Thoracic aorta (tissue), 2 donors: Measurements from ENCODE around the gene TRIM34. TPM values are rescaled to one million over a fixed set of nuclear protein-coding genes. Genes with fewer than 3 reads are reported as not detected.
A peak's percentile ranks its signal among the peaks of the same experiment; 100 is the strongest.
"Not testable (repeated sequence)": the region's sequence is repeated elsewhere in the genome, so short reads cannot be mapped to it uniquely, and the experiment has no call there.

Experiments
- ATAC-seq: fragments of 150-250 bp; one replicate; pipeline ENCODE4 v1.8.0; 2017; ENCODE audit warnings: low read depth; ENCODE audit not compliant: insufficient number of reproducible peaks, low FRiP score
- DNase-seq: peaks from one replicate; pipeline ENCODE4 v3.0.0-alpha.2; 2020; ENCODE audit warnings: low spot score
- H3K27ac ChIP-seq, 2 donors: fragments of 200-600 bp; sonication (generic); 1 replicate in 1 of 2; 2 replicates in 1 of 2; pipeline ENCODE4 v1.5.1; 2016; ENCODE audit warnings: mild to moderate bottlenecking in 2 of 2, moderate library complexity in 2 of 2
- H3K27me3 ChIP-seq: fragments of 200-600 bp; sonication (generic); replicated peaks from 2 replicates; pipeline ENCODE4 v1.6.0; 2016; ENCODE audit warnings: mild to moderate bottlenecking; ENCODE audit not compliant: insufficient read depth
- H3K36me3 ChIP-seq: fragments of 200-600 bp; sonication (generic); one replicate; pipeline ENCODE4 v1.5.1; 2016
- H3K4me1 ChIP-seq, 2 donors: fragments of 200-600 bp; sonication (generic); 1 replicate in 1 of 2; 2 replicates in 1 of 2; pipeline versions ENCODE4 v1.5.1 to v1.6.0; 2016; ENCODE audit warnings: low read depth in 2 of 2, mild to moderate bottlenecking in 1 of 2; ENCODE audit not compliant: control insufficient read depth in 1 of 2
- H3K4me3 ChIP-seq: fragments of 200-600 bp; sonication (generic); 2 replicates; pipeline ENCODE4 v1.5.1; 2016; ENCODE audit warnings: mild to moderate bottlenecking
- H3K9me3 ChIP-seq: fragments of 200-600 bp; sonication (generic); 2 replicates; pipeline ENCODE4 v1.5.1; 2016
- total RNA-seq, 2 donors: library from RNA; depleted of rRNA; stranded (reverse); fragments of >200 nt; gene quantifications; one replicate each; pipeline versions ENCODE4 v1.1.0 to v1.2.3, GENCODE V29; 2016
- TF ChIP-seq, protein P1 (sequence below): fragments of 200-600 bp; sonication (generic); IDR thresholded peaks from one replicate; pipeline ENCODE4 v1.5.1; 2019; ENCODE audit warnings: antibody characterized with exemption

TRIM34 gene
- total RNA-seq, 2 donors from 2014 or later, result 6.9 to 7.7 TPM

DNA sequence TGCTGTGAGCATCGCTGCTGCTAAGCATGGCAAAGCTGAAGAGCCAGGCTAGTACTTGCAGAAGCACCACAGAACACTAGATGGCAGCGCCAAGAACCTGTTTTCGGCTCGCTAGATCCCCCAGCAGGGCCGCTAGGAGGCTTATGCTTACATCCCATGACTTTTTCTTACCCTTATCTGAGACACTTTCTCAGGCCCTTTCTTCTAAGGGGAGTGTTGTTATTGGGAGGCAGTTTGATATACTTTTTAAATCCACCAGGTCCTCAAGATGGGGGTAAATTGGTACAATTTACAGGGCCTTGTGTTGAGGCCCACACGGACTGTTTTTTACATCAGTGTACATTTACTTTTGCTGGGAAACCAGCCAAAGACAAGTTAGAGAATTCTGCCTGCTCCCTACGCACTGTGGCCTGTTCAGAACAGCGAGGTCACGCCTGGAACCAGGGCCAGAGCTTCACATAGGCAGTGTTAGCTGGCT, 24.4 kb upstream of the TRIM34 start:
- H3K4me1 ChIP-seq, result peaks cover 8 to 31% of the 10 kb centered on the region in 2 donors
- ATAC-seq, result peak; percentile 55
- no peaks in the 10 kb centered on the region for H3K27me3 ChIP-seq
- TF ChIP-seq, protein P1, sequence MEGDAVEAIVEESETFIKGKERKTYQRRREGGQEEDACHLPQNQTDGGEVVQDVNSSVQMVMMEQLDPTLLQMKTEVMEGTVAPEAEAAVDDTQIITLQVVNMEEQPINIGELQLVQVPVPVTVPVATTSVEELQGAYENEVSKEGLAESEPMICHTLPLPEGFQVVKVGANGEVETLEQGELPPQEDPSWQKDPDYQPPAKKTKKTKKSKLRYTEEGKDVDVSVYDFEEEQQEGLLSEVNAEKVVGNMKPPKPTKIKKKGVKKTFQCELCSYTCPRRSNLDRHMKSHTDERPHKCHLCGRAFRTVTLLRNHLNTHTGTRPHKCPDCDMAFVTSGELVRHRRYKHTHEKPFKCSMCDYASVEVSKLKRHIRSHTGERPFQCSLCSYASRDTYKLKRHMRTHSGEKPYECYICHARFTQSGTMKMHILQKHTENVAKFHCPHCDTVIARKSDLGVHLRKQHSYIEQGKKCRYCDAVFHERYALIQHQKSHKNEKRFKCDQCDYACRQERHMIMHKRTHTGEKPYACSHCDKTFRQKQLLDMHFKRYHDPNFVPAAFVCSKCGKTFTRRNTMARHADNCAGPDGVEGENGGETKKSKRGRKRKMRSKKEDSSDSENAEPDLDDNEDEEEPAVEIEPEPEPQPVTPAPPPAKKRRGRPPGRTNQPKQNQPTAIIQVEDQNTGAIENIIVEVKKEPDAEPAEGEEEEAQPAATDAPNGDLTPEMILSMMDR, result peak; percentile 69
- peak overlapping the region; percentile 2 for H3K4me3 ChIP-seq
- no peaks in the 10 kb centered on the region for H3K36me3 ChIP-seq
- DNase-seq, result no peak
- H3K27ac ChIP-seq, result peak overlapping the region; percentile 70 to 77
- no peaks in the 10 kb centered on the region for H3K9me3 ChIP-seq

DNA sequence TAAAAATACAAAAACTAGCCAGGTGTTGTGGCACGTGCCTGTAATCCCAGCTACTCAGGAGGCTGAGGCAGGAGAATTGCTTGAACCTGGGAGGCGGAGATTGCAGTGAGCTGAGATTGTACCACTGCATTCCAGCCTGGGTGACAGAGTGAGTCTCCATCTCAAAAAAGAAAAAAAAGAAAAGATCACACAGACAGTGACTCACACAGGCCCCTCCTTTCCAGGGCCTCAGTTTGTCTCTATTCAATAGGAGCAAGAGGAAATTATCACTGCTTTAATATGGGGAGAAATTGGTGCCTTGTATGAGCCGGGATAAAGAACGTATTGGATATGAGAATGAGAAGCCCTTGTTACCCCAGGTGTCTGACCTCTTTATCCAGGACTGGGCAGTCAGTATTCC, 22.0 kb upstream of the TRIM34 start:
- H3K4me3 ChIP-seq, H3K27ac ChIP-seq, DNase-seq, ATAC-seq, H3K27me3 ChIP-seq, H3K9me3 ChIP-seq, H3K36me3 ChIP-seq: not testable (repeated sequence)
- H3K4me1 ChIP-seq, result peaks cover 0 to 23% of the 10 kb centered on the region in 2 donors

DNA sequence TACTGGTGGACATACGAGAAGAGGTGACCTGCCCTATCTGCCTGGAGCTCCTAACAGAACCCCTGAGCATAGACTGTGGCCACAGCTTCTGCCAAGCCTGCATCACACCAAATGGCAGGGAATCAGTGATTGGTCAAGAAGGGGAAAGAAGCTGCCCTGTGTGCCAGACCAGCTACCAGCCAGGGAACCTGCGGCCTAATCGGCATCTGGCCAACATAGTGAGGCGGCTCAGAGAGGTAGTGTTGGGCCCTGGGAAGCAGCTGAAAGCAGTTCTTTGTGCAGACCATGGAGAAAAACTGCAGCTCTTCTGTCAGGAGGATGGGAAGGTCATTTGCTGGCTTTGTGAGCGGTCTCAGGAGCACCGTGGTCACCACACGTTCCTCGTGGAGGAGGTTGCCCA, 21.5 kb upstream of the TRIM34 start:
- DNase-seq, result no peak
- no peaks in the 10 kb centered on the region for H3K36me3 ChIP-seq
- ATAC-seq, result no peak
- TF ChIP-seq, protein P1, result no peak
- no peak overlapping the region for H3K27ac ChIP-seq
- peaks cover 0 to 19% of the 10 kb centered on the region in 2 donors for H3K4me1 ChIP-seq
- H3K27me3 ChIP-seq, result no peaks in the 10 kb centered on the region
- H3K4me3 ChIP-seq, result no peak overlapping the region
- H3K9me3 ChIP-seq, result no peaks in the 10 kb centered on the region

DNA sequence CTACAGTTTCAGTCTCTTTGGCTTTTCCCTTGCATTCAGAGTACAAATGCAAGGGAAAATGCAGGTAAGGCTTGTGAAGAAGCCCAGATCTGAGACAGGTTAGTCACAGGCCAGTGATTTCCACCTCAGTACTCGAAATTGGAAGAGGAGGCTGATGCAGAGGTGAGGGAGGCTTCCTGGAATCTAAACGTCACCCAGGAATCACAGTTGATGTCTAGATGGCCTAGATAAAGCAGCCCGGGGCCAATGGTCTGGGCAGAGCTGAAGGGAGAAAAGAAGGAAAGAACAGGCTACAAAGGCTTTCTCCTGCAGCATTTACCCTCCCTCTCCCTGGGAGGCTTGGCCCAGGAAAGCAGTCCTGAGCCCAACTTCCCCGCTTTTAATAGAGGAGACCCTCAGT, 19.9 kb upstream of the TRIM34 start:
- H3K4me3 ChIP-seq, result no peak overlapping the region
- H3K9me3 ChIP-seq, result no peaks in the 10 kb centered on the region
- no peaks in the 10 kb centered on the region for H3K36me3 ChIP-seq
- TF ChIP-seq, protein P1, result no peak
- ATAC-seq (no peak), DNase-seq (no peak)
- no peaks in the 10 kb centered on the region for H3K27me3 ChIP-seq
- H3K4me1 ChIP-seq, result peaks cover 0 to 18% of the 10 kb centered on the region in 2 donors
- no peak overlapping the region for H3K27ac ChIP-seq

DNA sequence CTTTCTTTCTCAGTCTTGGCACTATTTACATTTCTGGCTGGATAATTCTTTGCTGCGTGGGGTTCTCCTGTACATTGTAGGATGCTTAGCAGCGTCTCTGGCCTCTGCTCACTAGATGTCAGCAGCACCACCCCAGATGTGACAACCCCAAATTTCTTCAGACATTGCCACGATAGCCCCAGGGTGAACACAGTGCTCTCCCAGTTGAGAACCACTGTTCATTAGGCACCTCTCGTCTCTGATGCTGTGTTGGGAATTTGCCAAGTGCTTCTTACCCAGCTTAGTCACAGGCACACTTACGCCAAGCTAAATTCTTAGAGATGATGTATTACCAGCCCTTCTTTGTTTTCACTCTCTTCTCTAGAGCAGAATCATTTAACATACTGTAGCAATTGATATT, 19.0 kb upstream of the TRIM34 start:
- Histone ChIP-seq H3K27me3 (no peaks in the 10 kb centered on the region), H3K4me1 (peaks cover 0 to 8% of the 10 kb centered on the region in 2 donors), H3K4me3 (no peak overlapping the region), H3K36me3 (no peaks in the 10 kb centered on the region), H3K9me3 (no peaks in the 10 kb centered on the region), H3K27ac (no peak overlapping the region)
- DNase-seq (peak; percentile 43), ATAC-seq (no peak)
- TF ChIP-seq, protein P1, result no peak

DNA sequence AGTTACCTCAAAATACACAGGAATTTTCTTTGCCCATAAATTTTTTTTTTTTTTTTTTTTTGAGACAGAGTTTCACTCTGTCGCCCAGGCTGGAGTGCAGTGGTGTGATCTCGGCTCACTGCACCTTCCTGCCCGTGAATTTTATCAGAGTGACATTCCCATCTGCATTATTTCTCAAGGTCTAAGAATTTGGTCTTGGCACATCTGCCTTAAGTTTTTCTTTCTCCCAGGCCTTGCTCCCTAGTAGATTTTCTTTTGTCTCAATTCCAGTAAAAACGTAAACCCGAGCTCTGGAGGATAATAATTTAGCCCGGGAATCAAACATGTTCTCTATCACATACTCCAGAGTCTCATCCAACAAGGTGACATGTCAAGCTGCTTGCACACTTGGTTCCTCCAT, 16.0 kb upstream of the TRIM34 start:
- ATAC-seq (no peak), DNase-seq (no peak)
- Histone ChIP-seq H3K27me3 (no peaks in the 10 kb centered on the region), H3K9me3 (no peaks in the 10 kb centered on the region), H3K4me1 (peaks cover 0 to 6% of the 10 kb centered on the region in 2 donors), H3K4me3 (no peak overlapping the region), H3K36me3 (no peaks in the 10 kb centered on the region), H3K27ac (no peak overlapping the region)
- TF ChIP-seq, protein P1, result no peak
